Suprapubic skin (tissue), 4 donors: ENCODE results near the gene PODNL1. TPM values are rescaled to one million over a fixed set of nuclear protein-coding genes. Genes with fewer than 3 reads are reported as not detected.
"Not testable (repeated sequence)": the region's sequence is repeated elsewhere in the genome, so short reads cannot be mapped to it uniquely, and the experiment has no call there.

ENCODE experiments used
- DNase-seq, 2 donors: peaks; one replicate each; pipeline ENCODE4 v3.0.0-alpha.2; 2019; ENCODE audit warnings: low spot score in 2 of 2
- H3K27ac ChIP-seq: fragments of 200-600 bp; sonication (generic); one replicate; pipeline ENCODE4 v1.5.1; 2019
- H3K27me3 ChIP-seq: fragments of 200-600 bp; sonication (generic); one replicate; pipeline ENCODE4 v1.5.1; 2019
- H3K36me3 ChIP-seq: fragments of 200-600 bp; sonication (generic); one replicate; pipeline ENCODE4 v1.5.1; 2019
- H3K4me1 ChIP-seq: fragments of 200-600 bp; sonication (generic); one replicate; pipeline ENCODE4 v1.5.1; 2019
- H3K4me3 ChIP-seq: fragments of 200-600 bp; sonication (generic); one replicate; pipeline ENCODE4 v1.5.1; 2019; ENCODE audit warnings: mild to moderate bottlenecking
- H3K9me3 ChIP-seq: fragments of 200-600 bp; sonication (generic); one replicate; pipeline ENCODE4 v1.5.1; 2019
- CTCF ChIP-seq, 2 donors: fragments of 200-600 bp in 1 of 2; fragments of 450-650 bp in 1 of 2; sonication (generic) in 1 of 2; IDR thresholded peaks; one replicate each; pipeline ENCODE4 v1.5.1; 2016 to 2019; ENCODE audit warnings: antibody characterized with exemption in 2 of 2, mild to moderate bottlenecking in 1 of 2, moderate library complexity in 1 of 2
- EP300 ChIP-seq: sonication (generic); formaldehyde crosslinking; IDR thresholded peaks from one replicate; pipeline ENCODE4 v1.6.1; 2017; ENCODE audit warnings: antibody characterized with exemption
- POLR2A ChIP-seq, 2 donors: fragments of 450-650 bp; IDR thresholded peaks; one replicate each; pipeline ENCODE4 v1.6.1; 2017; ENCODE audit warnings: antibody characterized with exemption in 2 of 2, mild to moderate bottlenecking in 2 of 2, moderate library complexity in 2 of 2
- POLR2AphosphoS5 ChIP-seq, 3 donors: sonication (generic); formaldehyde crosslinking; IDR thresholded peaks; one replicate each; pipeline ENCODE4 v1.6.1; 2017; ENCODE audit warnings: antibody characterized with exemption in 3 of 3
- WGBS: methylation state at CpG from one replicate; pipeline ENCODE4 v1.1.5; 2018; 5-methylcytosine and 5-hydroxymethylcytosine counted together
- total RNA-seq, 4 donors: library from RNA; depleted of rRNA; stranded (reverse); fragments of >200 nt; gene quantifications; one replicate each; pipeline ENCODE4 v1.1.0, GENCODE V29; 2016

The PODNL1 gene
- total RNA-seq, 4 donors from 2014 or later: 2.3 to 10.6 (median 5.7) TPM

- no peaks in the 10 kb centered on the region for H3K4me1 ChIP-seq
- H3K27me3 ChIP-seq: no peaks in the 10 kb centered on the region
- no peaks in the 10 kb centered on the region for H3K9me3 ChIP-seq
- no peak overlapping the region for H3K4me3 ChIP-seq
- 86% methylated on average over 7 of the region's 12 CpGs for WGBS
- H3K36me3 ChIP-seq: peaks cover 54% of the 10 kb centered on the region
- no peak overlapping the region for H3K27ac ChIP-seq
- no peak for TF ChIP-seq CTCF (IDR thresholded peaks at IDR 0.05)
- no peak for DNase-seq
Measured at GRCh38 chr19:13929340-13929739, 8.9 kb downstream of the PODNL1 start.

GRCh38 chr19:13926715-13927114 lies 11.5 kb downstream of the PODNL1 start:
- no peaks in the 10 kb centered on the region for H3K4me1 ChIP-seq
- H3K9me3 ChIP-seq: no peaks in the 10 kb centered on the region
- no peak for TF ChIP-seq POLR2AphosphoS5 (IDR thresholded peaks at IDR 0.05)
- TF ChIP-seq POLR2A (IDR thresholded peaks at IDR 0.05): no peak
- no peak for TF ChIP-seq CTCF (IDR thresholded peaks at IDR 0.05)
- no peak for TF ChIP-seq EP300
- peaks cover 75% of the 10 kb centered on the region for H3K36me3 ChIP-seq
- DNase-seq: no peak
- H3K4me3 ChIP-seq: no peak overlapping the region
- 97% methylated on average over 4 of the region's 8 CpGs for WGBS
- no peaks in the 10 kb centered on the region for H3K27me3 ChIP-seq
- H3K27ac ChIP-seq: no peak overlapping the region

GRCh38 chr19:13926010-13926409 lies 12.2 kb downstream of the PODNL1 start:
- 79% methylated on average over 4 of the region's 4 CpGs for WGBS
- peaks cover 75% of the 10 kb centered on the region for H3K36me3 ChIP-seq
- no peak overlapping the region for H3K4me3 ChIP-seq
- no peak for DNase-seq
- no peak for TF ChIP-seq POLR2A (IDR thresholded peaks at IDR 0.05)
- no peak for TF ChIP-seq POLR2AphosphoS5 (IDR thresholded peaks at IDR 0.05)
- no peak for TF ChIP-seq EP300
- no peak for TF ChIP-seq CTCF (IDR thresholded peaks at IDR 0.05)
- H3K27ac ChIP-seq: no peak overlapping the region
- no peaks in the 10 kb centered on the region for H3K27me3 ChIP-seq
- H3K4me1 ChIP-seq: no peaks in the 10 kb centered on the region
- H3K9me3 ChIP-seq: no peaks in the 10 kb centered on the region

GRCh38 chr19:13923194-13923987 lies 14.8 kb downstream of the PODNL1 start:
- Histone ChIP-seq H3K4me3 (no peak overlapping the region), H3K27ac (no peak overlapping the region), H3K9me3 (no peaks in the 10 kb centered on the region), H3K36me3 (peaks cover 89% of the 10 kb centered on the region), H3K4me1 (no peaks in the 10 kb centered on the region), H3K27me3 (no peaks in the 10 kb centered on the region)
- 91% methylated on average over 28 of the region's 28 CpGs for WGBS
- no peak for DNase-seq
- TF ChIP-seq EP300 (no peak), POLR2A (IDR thresholded peaks at IDR 0.05) (no peak), CTCF (IDR thresholded peaks at IDR 0.05) (no peak), POLR2AphosphoS5 (IDR thresholded peaks at IDR 0.05) (no peak)

- not testable (repeated sequence) for H3K4me1 ChIP-seq, H3K27me3 ChIP-seq, DNase-seq, H3K27ac ChIP-seq, H3K9me3 ChIP-seq, H3K4me3 ChIP-seq
- H3K36me3 ChIP-seq: peaks cover 90% of the 10 kb centered on the region
- WGBS: 97% methylated on average over 6 of the region's 6 CpGs
Measured at GRCh38 chr19:13922118-13922517, 16.1 kb downstream of the PODNL1 start.
